Pulmonary artery endothelial cell (primary cell): ENCODE results near the gene XBP1. TPM values are rescaled to one million over a fixed set of nuclear protein-coding genes. Genes with fewer than 3 reads are reported as not detected.
"Not testable (repeated sequence)": the region's sequence is repeated elsewhere in the genome, so short reads cannot be mapped to it uniquely, and the experiment has no call there.

ENCODE experiments used
- DNase-seq: peaks from one replicate; pipeline ENCODE4 v3.0.0-alpha.2; 2011; ENCODE audit warnings: low read depth, low spot score
- total RNA-seq: library from RNA; depleted of rRNA; stranded (reverse); fragments of >200 nt; gene quantifications from 2 replicates; pipeline ENCODE4 v1.2.3, GENCODE V29; 2014

Gene XBP1
- total RNA-seq, 1 donor from 2014 or later, result 127 TPM

GRCh38 chr22:28754512-28754911, 45.9 kb downstream of the XBP1 start:
- not testable (repeated sequence) for DNase-seq

GRCh38 chr22:28750471-28750881, 49.9 kb downstream of the XBP1 start:
- DNase-seq, result peak; percentile 87

Other genes with a start within 250 kb of the XBP1 start
- 15.6 and 16.0 TPM in 2 replicates for gene TTC28, start 120.7 kb downstream of the XBP1 start, total RNA-seq
- 11.0 and 15.7 TPM in 2 replicates for gene CHEK2, start 58.7 kb downstream of the XBP1 start, total RNA-seq
- 13.5 and 17.6 TPM in 2 replicates for gene HSCB, start 58.5 kb downstream of the XBP1 start, total RNA-seq
- 12.7 and 30.9 TPM in 2 replicates for gene CCDC117, start 27.9 kb downstream of the XBP1 start, total RNA-seq
- 3.3 and 3.8 TPM in 2 replicates for gene ZNRF3, start 83.0 kb upstream of the XBP1 start, total RNA-seq